Smooth muscle cell (in vitro differentiated cells): ENCODE data around the gene HDAC9. TPM values are rescaled to one million over a fixed set of nuclear protein-coding genes. Genes with fewer than 3 reads are reported as not detected.
A peak's percentile ranks its signal among the peaks of the same experiment; 100 is the strongest.

Experiments used
- DNase-seq: peaks from one replicate; lab custom pipeline; 2025; ENCODE audit not compliant: unreplicated experiment; lab: John Stamatoyannopoulos, UW
- H2AFZ ChIP-seq: fragments of 200-600 bp; sonication (generic); 2 replicates; pipeline ENCODE4 v1.6.0; 2016; ENCODE audit warnings: antibody characterized with exemption, low read depth, mild to moderate bottlenecking
- H3F3A ChIP-seq: fragments of 200-600 bp; sonication (generic); 2 replicates; pipeline ENCODE4 v1.6.0; 2017; ENCODE audit warnings: antibody characterized with exemption, low read depth
- H3K27ac ChIP-seq: fragments of 200-600 bp; sonication (generic); 2 replicates; pipeline ENCODE4 v1.5.1; 2016; ENCODE audit warnings: low read depth, mild to moderate bottlenecking
- H3K27me3 ChIP-seq: fragments of 200-600 bp; sonication (generic); 2 replicates; pipeline ENCODE4 v1.6.1; 2016; ENCODE audit warnings: low read depth, mild to moderate bottlenecking
- H3K36me3 ChIP-seq: fragments of 200-600 bp; sonication (generic); 2 replicates; pipeline ENCODE4 v1.5.1; 2016; ENCODE audit warnings: low read depth
- H3K4me1 ChIP-seq: fragments of 200-600 bp; sonication (generic); 2 replicates; pipeline ENCODE4 v1.5.1; 2016; ENCODE audit warnings: low read depth
- H3K4me2 ChIP-seq: fragments of 200-600 bp; sonication (generic); 2 replicates; pipeline ENCODE4 v1.6.0; 2016; ENCODE audit warnings: mild to moderate bottlenecking
- H3K4me3 ChIP-seq: fragments of 200-600 bp; sonication (generic); 2 replicates; pipeline ENCODE4 v1.5.1; 2016; ENCODE audit warnings: mild to moderate bottlenecking
- H3K79me2 ChIP-seq: fragments of 200-600 bp; sonication (generic); 2 replicates; pipeline ENCODE4 v1.6.0; 2016; ENCODE audit warnings: low read depth, mild to moderate bottlenecking
- H3K9ac ChIP-seq: fragments of 200-600 bp; sonication (generic); 2 replicates; pipeline ENCODE4 v1.6.0; 2016; ENCODE audit warnings: low read depth
- H3K9me3 ChIP-seq: fragments of 200-600 bp; sonication (generic); replicated peaks from 2 replicates; pipeline ENCODE4 v1.5.1; 2016; ENCODE audit warnings: low read depth
- H4K20me1 ChIP-seq: fragments of 200-600 bp; sonication (generic); 2 replicates; pipeline ENCODE4 v1.6.0; 2016; ENCODE audit warnings: low read depth
- WGBS: methylation state at CpG from one replicate; pipeline ENCODE4 v1.1.7; 2016; ENCODE audit warnings: low lambda C conversion rate; 5-methylcytosine and 5-hydroxymethylcytosine counted together
- polyA plus RNA-seq: library from polyadenylated mRNA; unstranded; fragments of >200 nt; fragmentation: Nextera tagmentation; extraction: Ambion mirVana; gene quantifications from 2 replicates; pipeline ENCODE4 v1.2.1, GENCODE V29; 2016
- total RNA-seq: library from RNA; depleted of rRNA; stranded (reverse); fragments of >200 nt; gene quantifications from 2 replicates; pipeline ENCODE4 v1.2.3, GENCODE V29; 2014
- TF ChIP-seq, protein P1 (sequence below): fragments of 200-600 bp; sonication (generic); IDR thresholded peaks from 2 replicates; pipeline ENCODE4 v1.5.1; 2017; ENCODE audit warnings: borderline replicate concordance, mild to moderate bottlenecking, antibody characterized with exemption; ENCODE audit not compliant: insufficient read depth, poor library complexity, severe bottlenecking

The HDAC9 gene
- total and polyA plus RNA-seq, 2 experiments from 2014 or later: 2.2 to 7.1 TPM

DNA sequence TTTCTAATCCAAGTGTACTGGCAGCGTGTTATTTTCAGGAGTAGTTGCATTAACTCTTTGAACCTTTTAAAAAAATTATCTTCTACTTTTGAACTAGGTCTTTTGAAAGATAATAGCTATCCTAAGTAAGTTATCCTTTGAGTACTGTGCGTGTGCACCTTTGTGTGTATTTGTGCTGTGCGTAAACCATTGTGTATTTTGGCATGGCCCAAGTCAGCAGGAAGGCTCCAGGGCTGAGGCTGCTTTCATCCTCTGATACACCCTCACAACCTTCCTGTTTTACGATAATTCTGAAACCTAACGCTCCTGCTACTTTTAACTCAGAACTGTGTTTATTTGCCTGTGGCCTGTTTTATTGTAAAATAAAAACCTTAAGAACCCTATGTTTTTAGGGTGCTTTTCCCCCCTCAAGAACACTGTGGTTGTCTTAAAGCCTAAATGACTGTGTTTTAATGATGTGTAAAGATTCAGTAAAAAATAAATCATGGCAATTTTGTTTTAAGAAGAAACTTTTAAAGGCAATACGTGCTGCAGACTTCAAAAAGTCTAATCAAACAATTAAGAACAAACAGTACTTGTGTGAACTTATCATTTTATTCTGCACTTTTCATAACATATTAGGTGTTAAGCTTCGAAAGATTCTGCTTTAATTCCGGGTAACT lies 57.5 kb downstream of the HDAC9 start:
- H3K9ac ChIP-seq: no peak overlapping the region
- WGBS: 75% methylated on average over 8 of the region's 8 CpGs
- no peaks in the 10 kb centered on the region for H3K27me3 ChIP-seq
- H4K20me1 ChIP-seq: no peaks in the 10 kb centered on the region
- H3F3A ChIP-seq: no peaks in the 10 kb centered on the region
- no peaks in the 10 kb centered on the region for H3K79me2 ChIP-seq
- no peaks in the 10 kb centered on the region for H3K9me3 ChIP-seq
- H3K4me3 ChIP-seq: no peak overlapping the region
- H3K4me1 ChIP-seq: peaks cover 5% of the 10 kb centered on the region
- peak overlapping the region; percentile 22 for H3K27ac ChIP-seq
- no peaks in the 10 kb centered on the region for H3K36me3 ChIP-seq
- peak overlapping the region; percentile 64 for H3K4me2 ChIP-seq
- H2AFZ ChIP-seq: peak overlapping the region; percentile 4
- TF ChIP-seq, protein P1, sequence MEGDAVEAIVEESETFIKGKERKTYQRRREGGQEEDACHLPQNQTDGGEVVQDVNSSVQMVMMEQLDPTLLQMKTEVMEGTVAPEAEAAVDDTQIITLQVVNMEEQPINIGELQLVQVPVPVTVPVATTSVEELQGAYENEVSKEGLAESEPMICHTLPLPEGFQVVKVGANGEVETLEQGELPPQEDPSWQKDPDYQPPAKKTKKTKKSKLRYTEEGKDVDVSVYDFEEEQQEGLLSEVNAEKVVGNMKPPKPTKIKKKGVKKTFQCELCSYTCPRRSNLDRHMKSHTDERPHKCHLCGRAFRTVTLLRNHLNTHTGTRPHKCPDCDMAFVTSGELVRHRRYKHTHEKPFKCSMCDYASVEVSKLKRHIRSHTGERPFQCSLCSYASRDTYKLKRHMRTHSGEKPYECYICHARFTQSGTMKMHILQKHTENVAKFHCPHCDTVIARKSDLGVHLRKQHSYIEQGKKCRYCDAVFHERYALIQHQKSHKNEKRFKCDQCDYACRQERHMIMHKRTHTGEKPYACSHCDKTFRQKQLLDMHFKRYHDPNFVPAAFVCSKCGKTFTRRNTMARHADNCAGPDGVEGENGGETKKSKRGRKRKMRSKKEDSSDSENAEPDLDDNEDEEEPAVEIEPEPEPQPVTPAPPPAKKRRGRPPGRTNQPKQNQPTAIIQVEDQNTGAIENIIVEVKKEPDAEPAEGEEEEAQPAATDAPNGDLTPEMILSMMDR: no peak
- DNase-seq: no peak

GRCh38 chr7:18553605-18554003 lies 58.1 kb downstream of the HDAC9 start:
- Histone ChIP-seq H3K9me3 (no peaks in the 10 kb centered on the region), H3K36me3 (no peaks in the 10 kb centered on the region), H3K79me2 (no peaks in the 10 kb centered on the region), H3K27me3 (no peaks in the 10 kb centered on the region), H3F3A (no peaks in the 10 kb centered on the region), H2AFZ (peak overlapping the region; percentile 4), H3K9ac (no peak overlapping the region), H4K20me1 (no peaks in the 10 kb centered on the region), H3K4me2 (peak overlapping the region; percentile 64), H3K4me1 (peaks cover 5% of the 10 kb centered on the region), H3K27ac (peak overlapping the region; percentile 22), H3K4me3 (no peak overlapping the region)
- DNase-seq: no peak
- TF ChIP-seq, protein P1: no peak
- WGBS: 79% methylated on average over 3 of the region's 3 CpGs

GRCh38 chr7:18555120-18555519 lies 59.6 kb downstream of the HDAC9 start:
- Histone ChIP-seq H3K4me2 (peak overlapping the region; percentile 30), H3K27ac (no peak overlapping the region), H3K36me3 (no peaks in the 10 kb centered on the region), H3K4me3 (no peak overlapping the region), H3F3A (no peaks in the 10 kb centered on the region), H3K27me3 (no peaks in the 10 kb centered on the region), H4K20me1 (no peaks in the 10 kb centered on the region), H3K79me2 (no peaks in the 10 kb centered on the region), H2AFZ (no peak overlapping the region), H3K9ac (no peak overlapping the region), H3K9me3 (no peaks in the 10 kb centered on the region), H3K4me1 (peaks cover 5% of the 10 kb centered on the region)
- 74% methylated on average over 1 of the region's 1 CpG for WGBS
- no peak for DNase-seq
- TF ChIP-seq, protein P1: no peak

GRCh38 chr7:18555968-18556367 lies 60.4 kb downstream of the HDAC9 start:
- H3K9ac ChIP-seq: no peak overlapping the region
- H3K36me3 ChIP-seq: no peaks in the 10 kb centered on the region
- no peak for DNase-seq
- H2AFZ ChIP-seq: no peak overlapping the region
- H3F3A ChIP-seq: no peaks in the 10 kb centered on the region
- no peaks in the 10 kb centered on the region for H3K27me3 ChIP-seq
- WGBS: 77% methylated on average over 1 of the region's 1 CpG
- peaks cover 5% of the 10 kb centered on the region for H3K4me1 ChIP-seq
- H4K20me1 ChIP-seq: no peaks in the 10 kb centered on the region
- H3K4me3 ChIP-seq: no peak overlapping the region
- TF ChIP-seq, protein P1: no peak
- H3K9me3 ChIP-seq: no peaks in the 10 kb centered on the region
- H3K4me2 ChIP-seq: no peak overlapping the region
- no peaks in the 10 kb centered on the region for H3K79me2 ChIP-seq
- H3K27ac ChIP-seq: no peak overlapping the region
